Activated T-cell treated with anti-CD3 and anti-CD28 coated beads for 24 hours (primary cell): ENCODE measurements around the gene SLC29A1.

ENCODE experiments used
- DNase-seq: peaks from one replicate; pipeline ENCODE4 v3.0.0-alpha.2; 2020; ENCODE audit warnings: low read depth

Gene SLC29A1

DNA sequence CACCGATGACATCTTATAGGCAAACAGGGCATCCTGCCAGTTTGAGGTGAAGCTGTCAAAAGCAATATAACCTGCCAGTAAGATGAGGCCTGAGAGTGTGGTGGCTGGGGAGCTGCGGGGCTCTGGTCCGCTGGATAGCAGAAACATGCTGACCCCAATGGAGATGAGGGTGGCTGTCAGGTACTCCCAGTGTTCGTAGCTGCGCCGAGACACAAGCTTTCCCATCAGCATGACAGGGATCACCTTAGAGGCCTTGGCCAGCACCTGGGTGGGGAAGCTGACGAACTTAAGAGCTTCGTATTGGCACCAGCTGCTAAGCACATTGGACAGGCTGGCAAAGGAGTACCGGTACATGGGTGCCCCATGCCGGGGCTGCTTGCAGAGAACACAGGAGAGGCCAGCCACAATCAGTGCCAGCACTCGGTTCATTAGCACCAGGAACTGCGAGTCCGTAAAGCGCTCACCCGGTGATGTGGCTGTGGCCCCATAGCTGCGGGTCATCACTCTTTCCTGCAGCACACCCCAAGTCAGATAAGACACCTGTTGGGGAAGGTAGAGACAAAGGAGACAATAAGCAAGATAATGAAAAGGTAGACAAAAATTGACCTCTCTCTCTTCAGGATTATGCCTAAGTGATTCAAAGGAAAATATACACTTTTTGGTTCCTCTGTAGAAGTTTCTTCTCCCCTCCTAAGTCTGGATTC is 31.9 kb downstream of the SLC29A1 start:
- DNase-seq: peak; percentile 31

DNA sequence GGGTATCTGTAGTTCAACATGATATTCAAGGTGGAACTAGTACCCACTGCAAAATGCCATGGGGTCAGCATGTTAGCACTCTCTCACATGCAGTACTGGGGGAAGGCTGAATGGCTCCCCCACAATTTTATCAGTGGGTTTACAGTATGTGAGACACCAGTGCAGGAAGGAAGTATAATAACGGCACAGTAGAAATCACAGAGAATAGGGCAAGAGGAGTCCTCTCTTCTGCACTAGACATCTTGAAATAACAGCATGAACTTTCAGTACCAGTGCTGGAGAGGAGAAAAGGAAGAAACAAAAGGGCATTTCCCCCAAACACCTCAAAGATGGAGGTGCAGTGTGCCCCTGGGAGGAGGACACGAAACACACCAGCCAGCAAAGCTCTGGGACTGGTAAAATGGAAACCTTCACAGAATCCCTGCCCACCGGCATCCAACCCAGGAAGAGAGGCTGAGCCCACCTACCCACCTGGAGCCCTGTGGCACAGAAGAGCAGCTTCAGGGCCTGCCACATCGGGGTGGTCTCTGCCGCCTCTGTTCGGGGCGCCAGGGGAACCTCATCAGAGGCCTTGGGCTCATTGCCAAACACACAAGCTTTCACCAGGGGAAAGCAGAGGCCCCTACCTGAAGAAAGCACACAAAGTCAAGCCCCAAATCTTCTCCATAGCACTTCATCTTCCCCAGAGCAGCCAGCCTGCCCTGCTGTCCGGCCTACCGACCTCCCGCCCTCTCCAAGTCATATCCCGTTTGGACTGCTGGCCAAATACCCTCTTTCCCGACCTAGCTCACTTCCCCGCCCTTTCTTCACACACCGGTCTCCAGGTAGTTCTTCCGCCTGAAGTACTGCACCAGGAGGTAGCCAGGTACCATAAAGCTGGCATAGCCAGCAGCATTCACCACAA is 32.7 kb downstream of the SLC29A1 start:
- no peak for DNase-seq

DNA sequence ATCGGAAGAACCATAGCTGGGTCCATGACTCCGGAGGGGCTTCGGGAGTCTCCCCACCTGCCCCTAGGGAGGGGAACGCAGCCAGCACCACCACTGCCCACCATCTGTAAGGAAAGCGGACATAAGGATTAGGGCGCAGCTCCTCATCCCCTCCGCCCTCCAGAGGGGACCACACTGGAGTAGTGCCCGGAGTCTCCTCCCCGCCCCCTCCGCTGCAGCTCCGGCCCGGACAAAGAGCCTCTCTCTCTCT is 33.3 kb downstream of the SLC29A1 start:
- no peak for DNase-seq

DNA sequence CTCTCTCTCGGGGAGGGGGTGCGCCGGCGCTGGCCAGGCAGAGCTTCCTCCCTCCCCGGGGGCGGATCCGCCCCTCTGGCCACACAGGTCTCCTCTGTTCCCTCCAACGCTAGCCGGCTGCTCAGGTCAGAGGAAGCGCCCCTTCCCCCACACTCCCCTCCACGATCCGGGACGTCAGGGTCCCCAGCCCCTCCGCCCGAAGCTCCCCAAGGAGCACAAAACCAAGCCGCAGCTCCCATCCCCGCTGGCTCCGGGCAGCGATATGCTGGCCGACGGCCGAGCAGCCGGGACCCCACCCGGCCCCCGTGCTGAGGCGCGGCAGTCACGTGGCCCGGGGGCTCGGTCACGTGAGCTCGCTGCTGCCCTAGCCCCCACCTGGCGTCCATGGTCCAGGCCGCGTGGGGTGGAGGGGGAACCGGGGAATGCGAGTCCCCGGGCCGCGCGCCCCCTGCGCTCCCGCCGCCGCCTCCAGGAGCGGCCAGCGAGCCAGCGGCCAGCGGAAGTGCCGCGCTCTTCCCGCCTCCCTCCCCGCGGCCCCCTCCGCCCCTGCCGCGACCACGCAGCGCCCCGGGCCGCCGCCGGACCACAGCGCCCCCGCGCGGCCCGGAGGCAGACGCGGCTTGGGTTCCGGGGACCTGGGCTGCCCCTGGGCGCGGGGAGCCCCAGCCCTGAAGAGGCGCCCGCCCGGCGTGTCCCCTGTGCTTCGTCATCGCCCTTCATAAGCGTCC is 33.8 kb downstream of the SLC29A1 start, which contains the start of gene SLC35B2:
Gene SLC35B2 (minus strand): TSS at position 504 of the 728 bp plus-strand sequence. CDS start 118 bp downstream, at position 386.
- peak; percentile 59 for DNase-seq

DNA sequence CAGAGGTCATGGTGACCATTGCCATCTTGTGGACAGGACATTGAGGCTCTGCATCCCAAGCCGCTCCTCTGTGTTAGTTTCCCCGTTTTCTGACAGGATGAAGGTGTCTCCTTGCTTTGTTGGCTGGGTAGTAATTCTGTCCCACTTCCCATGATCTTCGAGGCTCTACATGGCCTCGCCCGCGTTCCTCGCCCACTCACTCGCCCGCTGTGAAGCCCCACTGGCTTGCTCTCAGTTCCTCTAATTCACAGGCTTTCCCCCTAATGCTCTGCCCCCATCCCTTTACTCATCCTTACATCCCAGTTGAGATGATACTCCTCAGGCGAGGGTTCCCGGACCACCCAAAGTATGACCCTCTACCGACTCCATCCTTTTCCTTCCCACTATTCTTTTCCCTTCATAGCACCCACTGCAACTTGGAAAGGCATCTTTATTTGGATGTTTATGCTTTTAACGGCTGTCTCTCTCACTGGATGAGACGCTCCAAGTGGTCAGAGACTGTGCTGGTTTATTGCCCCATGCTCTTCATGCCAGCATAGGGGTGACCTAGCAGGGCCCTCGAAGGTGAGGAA is 34.4 kb downstream of the SLC29A1 start:
- DNase-seq: no peak

DNA sequence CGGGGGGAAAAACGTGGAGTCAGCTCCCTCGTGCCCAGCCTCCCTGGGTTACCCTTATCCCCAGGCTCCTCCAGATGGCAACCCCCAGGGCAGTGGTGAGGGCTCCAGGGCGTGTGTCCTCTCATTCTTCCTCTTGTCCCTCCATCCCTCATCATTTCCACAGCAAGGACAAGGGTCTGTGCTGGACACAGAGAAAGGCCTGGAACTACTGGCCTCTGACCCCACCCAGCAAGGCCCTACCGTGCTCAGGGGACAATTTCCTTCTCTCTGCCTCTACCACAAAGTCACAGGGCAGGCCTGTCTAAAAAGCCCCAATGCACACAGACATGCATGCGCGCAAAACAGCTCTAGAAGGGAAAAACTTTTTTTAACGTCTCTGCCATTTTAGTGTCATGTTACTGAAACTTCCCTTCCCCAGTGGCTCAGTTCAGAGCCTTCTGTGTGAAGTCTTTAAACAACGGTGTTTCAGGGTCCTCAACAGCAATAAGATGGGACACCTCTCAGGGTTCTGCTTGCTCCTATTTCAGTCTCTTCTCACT is 35.0 kb downstream of the SLC29A1 start:
- no peak for DNase-seq

DNA sequence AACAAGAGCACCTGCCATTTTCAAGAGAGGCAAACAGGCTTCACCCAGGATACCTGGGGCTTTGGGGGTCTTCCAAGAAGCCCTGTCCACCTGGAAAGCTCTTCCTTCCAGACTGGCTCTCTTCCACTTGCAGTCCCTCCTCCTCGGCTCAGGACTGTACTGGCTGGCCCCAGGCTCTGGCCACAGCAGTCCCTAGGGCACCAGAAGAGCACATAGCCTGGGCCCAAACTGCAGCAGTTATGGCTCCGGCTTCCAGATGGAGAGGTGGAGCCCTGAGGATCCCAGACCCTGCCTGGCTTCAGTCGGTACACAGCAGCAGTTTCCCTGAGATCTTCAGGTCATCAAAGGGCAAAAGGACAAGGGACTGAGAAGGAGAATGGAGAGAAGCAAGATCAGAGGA is 35.5 kb downstream of the SLC29A1 start:
- DNase-seq: no peak

DNA sequence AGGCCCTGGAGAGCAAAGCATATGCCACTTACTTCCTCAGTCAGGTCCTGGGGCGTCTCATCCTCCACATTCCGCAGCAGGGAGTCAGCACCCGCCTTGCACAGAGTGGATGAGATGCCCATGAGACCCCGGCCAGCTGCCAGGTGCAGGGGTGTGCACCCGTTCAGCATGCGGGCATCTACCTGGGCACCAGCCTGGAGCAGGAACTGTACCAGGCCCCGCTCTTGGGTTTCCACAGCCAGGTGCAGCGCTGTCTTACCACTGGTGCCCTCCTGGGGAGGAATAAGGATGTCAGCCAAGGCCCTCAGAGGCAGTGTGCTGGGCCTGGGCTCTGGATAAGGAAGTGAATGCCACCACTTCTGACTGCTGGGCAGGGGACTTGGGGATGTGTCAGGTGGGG is 36.6 kb downstream of the SLC29A1 start:
- DNase-seq: no peak

DNA sequence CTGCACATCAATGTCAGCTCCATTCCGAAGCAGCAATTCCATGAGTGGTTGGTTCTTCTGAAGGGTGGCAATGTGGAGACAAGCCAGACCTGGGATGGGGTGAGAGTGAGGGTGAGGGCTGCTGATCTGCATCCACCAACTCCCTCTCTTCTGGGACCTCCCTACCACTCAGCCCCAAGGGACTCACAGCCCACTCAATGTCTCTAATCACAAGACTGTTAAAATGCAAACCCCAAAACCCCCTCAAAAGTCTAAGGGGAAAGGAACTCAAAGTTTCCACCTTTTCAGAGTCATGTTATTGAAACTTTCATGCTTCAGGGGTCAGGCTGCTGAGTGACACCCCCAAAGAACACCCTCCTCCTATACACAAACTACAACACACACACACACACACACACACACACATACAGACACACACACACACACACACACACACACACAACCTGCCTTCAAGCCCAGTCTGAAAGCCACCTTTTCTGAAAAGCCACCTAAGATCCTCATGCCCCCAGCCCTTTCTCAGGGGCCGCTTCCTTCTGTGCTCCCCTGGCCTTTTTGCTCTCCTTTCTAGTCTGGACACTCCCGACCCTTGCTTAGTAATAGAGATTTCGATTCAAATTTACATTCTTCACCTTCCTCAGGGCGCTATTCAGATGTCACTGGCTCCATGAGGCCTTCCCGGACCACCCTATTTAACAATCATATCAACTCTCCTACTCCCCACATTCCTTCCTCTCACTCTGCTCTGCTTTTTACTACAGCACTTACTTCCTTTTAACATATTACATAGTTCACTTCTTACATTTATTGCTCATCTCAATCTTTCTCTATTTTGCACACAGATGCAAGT is 37.3 kb downstream of the SLC29A1 start:
- DNase-seq: no peak

DNA sequence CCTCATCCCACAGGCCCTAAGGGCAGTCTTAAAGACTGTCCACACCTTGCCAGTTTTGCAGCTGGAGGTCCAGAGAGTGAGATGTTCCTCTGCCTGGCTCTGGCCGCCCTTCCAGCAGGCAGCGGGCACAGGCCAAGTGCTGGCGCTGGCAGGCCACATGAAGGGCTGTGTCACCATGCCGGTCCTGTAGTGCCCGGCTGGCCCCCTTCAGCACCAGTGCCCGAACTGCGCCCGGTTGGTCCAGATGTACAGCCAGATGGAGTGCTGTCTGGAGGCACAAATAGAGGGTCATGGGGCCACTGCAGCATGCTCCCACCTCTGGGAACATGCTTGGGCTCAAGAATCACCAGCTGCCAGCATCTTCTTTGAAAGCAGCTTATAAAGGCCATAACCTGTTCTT is 38.2 kb downstream of the SLC29A1 start:
- DNase-seq: no peak

DNA sequence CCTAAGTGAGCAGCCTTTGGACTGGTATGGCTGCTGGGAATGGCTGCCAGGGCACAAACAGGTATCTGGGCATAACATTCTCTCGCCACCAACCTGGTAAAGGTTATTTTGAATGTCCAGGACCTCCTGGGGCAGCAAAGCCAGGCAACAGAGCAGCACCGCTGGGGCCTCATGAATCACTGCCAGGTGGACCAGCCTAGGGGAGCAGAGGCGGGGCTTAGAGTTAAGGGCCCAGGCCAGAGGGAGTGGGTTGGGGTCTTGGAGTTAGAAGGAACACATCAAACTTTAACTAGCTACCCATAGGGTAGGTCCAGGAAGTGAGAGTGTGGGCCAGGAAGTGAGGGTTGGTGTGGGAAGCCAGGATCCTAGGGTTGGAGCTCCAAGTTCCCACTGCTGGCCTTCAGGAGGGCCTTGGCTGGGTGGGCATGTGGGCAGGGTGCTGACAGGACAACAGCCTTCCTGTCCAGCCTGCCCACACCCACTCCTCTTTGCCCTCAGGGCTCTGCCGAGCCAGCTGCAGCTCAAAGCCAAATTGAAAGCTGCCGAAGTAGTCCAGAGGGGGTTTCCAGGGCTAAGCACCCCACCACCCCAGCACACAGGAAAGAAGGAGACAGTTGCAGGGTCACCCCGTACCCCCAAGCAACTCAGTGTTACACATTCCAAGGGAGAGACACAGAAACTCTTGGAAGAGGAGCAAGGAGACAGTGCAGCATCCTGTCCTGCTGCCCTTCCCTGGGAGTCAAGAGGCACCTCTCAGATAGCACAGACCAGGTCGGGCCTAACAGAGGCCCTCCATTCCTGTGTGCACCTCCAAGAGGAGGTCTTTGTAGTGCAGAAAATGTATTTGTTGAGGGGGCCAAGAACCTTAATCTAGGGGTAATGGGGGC is 39.3 kb downstream of the SLC29A1 start:
- DNase-seq: no peak

DNA sequence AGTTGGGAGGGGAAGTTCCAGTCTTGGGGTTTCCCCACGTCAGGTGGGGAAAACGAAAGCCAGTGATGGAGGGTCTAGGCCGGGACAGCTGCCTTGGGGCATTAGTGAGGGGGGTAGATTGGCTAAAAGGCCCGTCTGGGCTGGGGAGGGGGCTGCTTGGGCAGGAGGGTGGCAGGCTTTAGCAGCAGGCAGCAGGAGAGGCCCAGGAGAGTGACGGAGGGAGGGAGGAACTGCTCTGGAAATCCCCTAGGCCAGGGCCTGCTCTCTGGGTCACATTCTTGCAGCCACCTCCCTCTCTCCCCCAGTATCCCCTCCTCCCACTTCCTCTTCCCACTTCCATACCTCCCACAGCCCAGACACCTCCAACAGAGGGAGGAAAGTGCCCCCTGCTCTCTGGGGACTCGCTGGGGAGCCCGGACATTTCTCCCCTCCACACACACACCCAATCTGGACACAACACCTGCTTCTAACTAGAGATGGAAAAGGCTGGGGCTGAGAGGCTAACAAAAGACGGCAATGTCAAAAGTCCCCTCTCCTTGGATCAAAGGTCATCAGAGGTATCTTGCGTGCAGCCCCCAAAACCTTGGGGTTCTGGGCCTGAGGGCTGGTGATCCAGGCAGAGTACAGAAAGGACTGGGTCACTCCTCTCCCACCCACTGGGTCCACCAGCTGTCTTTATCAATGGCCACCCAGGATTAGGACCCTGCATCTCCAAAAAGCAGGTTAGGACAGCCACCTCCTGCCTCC is 40.1 kb downstream of the SLC29A1 start:
- DNase-seq: no peak

DNA sequence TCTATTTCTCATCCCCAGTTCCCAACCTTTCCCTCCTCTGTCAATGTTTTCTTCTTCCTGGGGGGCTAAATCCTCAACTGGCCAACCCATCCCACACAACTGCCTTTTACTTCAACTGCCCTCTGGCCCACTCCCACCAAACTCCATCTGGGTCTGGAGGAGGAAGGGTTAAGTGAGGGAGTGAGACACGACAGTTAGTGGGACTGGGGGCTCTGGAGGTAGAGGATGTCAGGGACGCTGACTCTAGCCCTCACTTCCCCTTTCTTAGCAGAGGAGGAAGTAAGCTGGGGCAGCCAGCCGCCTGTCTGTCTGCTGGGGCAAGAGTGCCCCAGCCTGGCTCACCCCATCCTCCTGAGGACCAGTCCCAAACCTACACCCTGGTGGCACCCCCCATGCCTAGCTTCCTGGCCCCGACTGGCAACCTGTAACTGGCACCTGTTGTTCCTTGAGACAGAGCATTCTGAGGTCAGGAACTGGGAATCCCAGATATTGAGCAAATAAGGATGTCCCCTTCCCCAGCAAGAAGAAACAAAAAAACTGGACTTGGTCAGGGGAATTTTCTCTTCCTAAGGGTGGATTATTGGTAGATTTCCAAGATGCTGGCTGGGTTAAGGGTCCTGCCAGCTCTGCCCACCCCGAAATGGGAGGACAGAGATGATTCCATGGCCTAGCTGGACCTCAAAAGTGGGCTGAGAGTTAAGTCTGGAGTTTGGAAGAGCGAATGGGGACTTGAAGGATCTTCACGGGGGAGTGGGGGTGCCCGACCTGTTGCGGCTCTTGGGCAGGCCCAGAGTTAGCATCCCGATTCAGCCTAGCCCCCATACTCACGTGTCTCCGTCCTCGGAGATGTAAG is 41.0 kb downstream of the SLC29A1 start:
- DNase-seq: no peak

DNA sequence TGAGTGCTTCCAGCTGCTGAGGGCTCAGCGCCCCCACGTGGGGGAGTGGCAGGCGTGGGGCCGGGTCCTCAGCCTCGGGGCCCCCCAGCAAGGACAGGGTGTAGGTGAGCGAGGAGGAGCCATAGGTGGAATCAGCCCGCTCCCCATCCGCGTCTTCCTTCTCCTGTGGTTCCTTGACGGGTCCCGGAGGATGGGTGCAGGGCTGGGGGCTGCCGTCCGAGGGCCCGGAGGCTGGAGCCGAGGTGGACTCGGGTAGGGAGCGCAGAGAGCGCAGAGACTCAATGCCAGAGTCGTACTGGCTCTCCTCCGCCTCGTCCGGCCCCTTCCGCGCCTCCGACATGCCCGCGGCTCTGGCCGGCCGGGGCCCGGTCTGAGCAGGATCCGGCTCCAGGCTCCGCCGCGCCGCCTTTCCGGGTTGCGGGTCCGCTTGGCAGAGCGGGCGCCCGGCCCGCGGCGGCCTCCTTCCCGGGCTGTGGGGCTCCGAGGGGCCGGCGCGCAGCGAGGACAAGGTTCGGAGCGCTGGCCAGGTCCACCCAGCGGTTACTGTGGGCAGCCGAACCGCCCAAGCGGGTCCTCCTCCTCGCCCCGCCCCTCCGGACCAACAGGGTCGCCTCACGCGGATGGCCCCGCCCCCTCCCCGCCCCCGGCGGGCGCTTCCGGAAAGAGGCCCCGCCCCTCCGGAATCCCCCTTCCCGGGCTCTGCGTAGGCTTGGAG is 41.8 kb downstream of the SLC29A1 start, which contains the start of gene NFKBIE:
Gene NFKBIE (minus strand): TSS at position 545 of the 715 bp plus-strand sequence. CDS start 205 bp downstream, at position 340.
- peak; percentile 96 for DNase-seq

DNA sequence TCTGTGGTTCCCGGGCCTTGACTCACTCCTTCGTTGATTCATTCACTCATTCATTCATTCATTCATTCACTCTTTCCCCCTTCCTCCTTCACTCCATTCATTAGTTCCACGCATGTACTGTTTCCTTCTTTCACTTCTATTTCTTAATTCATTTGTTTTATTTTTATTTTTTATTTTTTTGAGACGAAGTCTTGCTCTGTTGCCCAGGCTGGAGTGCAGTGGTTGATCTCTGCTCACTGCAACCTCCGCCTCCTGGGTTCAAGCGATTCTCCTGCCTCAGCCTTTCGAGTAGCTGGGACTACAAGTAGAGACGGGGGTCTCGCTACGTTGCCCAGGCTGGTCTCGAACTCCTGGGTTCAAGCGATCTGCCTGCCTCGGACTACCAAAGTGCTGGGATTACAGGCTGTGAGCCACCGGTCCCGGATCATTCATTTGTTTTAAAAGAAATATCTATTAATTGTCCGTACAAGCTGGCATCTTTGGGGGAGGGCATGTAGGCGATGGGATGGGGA is 42.4 kb downstream of the SLC29A1 start:
- DNase-seq: no peak

DNA sequence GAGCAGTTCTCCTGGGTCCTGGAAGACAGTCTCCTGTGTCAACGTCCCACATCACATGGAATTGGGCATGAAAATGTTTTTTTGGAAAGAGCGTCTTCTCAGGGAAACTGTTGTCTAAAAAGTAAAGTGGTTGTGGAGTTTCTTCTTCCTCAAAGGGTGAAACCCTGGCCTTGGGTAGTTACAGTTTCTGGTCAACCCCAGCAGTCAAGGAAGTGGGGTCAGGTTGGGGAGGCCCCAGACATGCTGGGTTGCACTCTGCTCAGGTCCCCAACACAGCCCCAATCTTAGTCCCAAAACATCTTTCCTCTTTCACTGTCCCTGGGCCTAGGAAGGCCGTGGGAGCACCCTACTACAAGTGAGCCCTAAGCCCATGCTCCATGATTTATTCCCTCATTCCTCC is 43.0 kb downstream of the SLC29A1 start:
- no peak for DNase-seq

DNA sequence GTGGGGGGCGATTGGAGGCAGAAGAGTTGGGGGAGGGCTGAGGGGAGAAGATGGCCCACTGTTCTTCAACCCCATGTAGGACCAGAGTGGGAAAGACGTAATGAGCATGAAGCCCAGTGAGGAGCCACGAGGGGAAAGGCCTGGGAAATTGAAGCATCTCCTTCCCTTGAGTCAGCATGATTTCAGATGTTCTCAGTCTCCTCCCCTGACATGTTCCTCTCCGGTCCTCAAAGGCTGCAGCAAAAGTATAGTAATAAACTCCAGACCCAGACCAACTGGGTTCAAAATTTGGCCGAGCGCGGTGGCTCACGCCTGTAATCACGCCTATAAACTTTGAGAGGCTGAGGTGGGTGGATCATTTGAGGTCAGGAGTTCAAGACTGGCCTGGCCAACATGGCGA is 43.9 kb downstream of the SLC29A1 start:
- no peak for DNase-seq
